GM18870 (cell line): ENCODE data around the gene PWP2.
"Not testable (repeated sequence)": the region's sequence is repeated elsewhere in the genome, so short reads cannot be mapped to it uniquely, and the experiment has no call there.

Experiments
- ATAC-seq: cut with Tn5 transposase; IDR thresholded peaks from one replicate; pipeline ENCODE4 v1.9.1; 2021; ENCODE audit warnings: moderate library complexity; ENCODE audit not compliant: unreplicated experiment

Gene PWP2

DNA sequence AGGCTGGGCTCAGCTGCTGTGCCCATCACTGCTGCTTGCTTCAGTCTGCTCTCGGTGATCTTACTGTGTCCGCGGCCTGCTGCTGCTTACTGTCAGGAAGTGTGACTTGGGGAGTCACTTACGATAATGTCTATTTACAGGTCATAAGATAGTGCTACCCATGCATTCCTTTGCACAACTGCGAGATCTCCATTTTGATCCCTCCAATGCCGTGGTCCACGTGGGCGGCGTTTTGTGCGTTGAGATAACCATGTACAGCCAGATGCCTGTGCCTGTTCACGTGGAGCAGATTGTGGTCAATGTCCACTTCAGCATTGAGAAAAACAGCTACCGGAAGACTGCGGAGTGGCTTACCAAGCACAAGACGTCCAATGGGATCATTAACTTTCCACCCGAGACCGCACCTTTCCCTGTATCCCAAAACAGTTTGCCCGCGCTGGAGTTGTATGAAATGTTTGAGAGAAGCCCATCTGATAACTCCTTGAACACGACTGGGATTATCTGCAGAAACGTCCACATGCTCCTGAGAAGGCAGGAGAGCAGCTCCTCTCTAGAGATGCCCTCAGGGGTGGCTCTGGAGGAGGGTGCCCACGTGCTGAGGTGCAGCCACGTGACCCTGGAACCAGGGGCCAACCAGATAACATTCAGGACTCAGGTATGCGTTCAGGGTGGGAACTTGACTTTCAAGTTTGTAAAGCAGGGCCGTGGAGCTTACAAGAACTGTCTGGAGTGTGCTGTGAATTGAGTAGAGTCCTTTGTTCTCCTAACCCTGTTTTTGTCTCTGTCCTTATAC is 24.4 kb upstream of the PWP2 start:
- ATAC-seq: no peak

DNA sequence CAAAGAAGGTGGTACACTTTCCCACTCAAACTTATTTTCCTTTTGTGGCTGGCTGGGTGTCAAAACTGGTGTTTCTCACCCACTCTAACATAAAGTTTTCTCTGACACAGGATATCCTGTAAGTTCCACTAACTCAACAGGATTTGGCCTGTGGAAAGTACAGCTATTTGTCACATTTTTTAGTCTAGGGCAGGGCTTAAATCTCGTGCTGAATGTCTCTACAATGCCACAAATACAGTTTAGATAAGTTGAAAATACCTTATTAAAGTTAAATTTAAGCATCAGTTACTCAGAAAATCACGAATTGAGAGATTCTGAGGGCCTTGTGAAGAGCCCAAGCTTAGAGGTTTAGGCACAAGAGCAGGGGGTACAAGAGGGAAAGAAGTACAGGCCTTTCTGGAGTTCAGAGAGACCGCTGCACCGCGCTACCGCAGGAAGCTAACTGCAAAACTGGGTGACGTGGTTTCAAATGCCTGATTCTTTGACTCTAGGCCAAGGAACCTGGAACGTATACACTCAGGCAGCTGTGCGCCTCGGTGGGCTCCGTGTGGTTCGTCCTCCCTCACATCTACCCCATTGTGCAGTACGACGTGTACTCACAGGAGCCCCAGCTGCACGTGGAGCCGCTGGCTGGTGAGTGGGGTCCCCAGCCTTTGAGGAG is 23.4 kb upstream of the PWP2 start:
- no peak for ATAC-seq

DNA sequence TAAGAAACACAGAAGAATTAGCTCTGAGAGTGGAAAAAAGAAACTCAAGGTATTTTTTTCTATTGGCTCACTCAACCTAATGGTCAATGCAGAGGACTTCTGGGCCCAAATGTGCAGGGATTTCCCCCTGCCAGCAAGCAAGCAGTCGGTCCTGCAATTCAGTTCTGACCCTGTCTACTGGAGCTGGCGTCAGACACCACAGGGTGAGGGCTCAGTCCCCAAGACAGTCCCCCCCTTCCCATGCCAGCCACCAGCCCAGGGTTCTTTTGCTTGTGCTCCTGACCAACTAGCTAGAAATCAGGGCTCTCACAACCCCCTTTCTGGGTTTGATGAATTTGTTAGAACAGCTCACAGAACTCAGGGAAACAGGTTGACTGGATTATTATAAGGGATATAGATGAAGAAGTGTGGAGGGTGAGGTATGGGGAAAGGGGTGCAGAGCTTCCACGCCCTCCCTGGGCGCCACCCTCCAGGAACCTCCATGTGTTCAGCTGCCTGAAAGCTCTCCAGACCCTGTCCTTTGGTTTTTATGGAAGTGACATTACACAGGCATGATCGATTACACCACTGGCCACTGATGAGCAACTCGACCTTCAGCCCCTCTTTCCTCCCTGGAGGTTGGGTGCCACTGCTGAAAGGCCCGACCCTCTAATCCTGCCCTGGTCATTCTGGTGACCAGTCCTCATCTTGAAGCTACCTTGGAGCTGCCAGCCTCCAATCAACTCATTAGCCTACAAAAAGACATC is 22.5 kb upstream of the PWP2 start:
- ATAC-seq: no peak

GRCh38 chr21:44085491-44086321 is 21.5 kb upstream of the PWP2 start:
- no peak for ATAC-seq

DNA sequence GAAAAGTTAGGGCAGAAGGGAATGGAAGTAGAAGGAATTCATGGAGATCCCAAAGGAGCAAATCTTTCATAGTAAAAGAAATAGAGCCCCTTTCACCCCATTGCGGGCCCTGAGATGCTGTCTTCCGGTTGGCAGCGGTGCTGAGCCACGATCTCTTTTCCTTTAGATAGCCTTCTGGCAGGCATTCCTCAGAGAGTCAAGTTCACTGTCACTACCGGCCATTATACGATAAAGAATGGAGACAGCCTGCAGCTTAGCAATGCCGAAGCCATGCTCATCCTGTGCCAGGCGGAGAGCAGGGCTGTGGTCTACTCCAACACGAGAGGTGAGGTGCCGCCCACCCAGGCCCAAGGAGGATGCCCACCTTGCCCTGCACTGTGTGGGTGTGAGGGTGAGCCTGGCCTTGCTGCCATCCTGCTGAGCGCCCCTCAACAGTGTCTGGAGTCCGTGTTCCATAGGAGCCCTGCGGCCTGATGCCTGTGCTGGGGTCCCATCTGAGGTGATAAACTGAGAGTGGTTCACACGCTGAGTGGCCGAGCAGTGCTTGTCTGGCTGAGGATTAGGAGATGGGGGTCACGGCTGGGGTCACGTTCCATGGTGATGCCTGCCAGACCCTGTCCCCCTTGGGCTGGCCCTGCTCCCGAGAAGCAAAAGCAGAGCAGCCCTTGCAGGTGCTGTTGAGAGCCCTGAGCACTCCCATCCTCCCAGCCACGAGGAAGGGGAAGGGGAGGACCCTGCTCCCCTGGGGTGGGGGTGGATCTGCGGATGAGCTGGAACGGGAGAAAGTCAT is 20.4 kb upstream of the PWP2 start:
- no peak for ATAC-seq

- ATAC-seq: no peak
These were observed 19.5 kb upstream of the PWP2 start for GRCh38 chr21:44087426-44088400.

DNA sequence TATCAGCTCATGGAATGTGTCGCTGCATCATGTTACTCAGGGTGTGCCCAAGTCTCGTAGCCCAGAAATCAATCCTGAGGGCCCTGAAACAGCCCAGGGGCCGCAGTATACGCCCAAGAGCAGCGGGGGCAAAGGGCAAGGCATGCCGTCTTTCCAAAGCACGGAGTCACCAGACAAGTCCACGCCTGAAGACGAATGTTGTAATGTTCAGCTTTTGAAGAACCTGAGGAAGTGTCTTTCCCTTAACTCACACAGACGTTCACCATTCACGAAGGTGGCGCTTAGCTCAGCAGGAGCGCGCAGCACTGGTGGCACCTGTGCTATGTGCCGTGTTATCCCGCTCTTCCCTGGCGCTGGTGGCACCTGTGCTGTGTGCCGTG is 18.8 kb upstream of the PWP2 start:
- ATAC-seq: no peak

DNA sequence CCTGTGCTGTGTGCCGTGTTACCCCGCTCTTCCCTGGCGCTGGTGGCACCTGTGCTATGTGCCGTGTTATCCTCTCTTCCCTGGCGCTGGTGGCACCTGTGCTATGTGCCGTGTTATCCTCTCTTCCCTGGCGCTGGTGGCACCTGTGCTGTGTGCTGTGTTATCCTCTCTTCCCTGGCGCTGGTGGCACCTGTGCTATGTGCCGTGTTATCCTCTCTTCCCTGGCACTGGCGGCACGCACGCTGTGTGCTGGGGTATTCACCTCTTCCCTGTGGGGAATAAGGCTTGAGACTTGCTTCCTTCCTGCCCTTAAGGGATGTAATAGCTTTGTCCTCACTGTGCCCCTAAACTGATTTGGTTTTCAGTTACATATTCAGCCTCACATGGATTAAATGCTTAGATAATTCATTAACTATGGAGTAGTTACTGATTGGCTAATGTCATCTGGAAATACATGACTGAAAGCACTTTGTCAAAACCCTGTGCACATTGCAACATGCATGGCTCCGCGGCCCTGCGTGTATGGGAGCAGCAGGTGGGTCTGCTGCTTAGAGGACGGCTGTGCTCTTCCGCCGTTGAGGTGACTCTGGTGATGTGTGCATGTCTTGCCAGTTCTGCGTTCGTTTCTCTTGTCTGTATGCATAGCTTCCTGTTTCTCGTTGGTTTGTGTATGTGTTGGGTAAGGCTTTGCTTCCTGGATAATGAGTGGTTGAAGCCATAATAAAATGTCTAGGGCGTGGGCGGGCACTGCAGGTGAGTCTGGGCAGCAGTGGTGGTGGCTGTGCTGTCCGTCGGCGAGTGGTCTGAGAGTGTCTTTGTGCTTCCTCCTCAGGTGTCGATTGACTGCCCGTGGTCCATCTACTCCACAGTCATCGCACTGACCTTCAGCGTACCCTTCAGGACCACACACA is 17.9 kb upstream of the PWP2 start:
- ATAC-seq: no peak

DNA sequence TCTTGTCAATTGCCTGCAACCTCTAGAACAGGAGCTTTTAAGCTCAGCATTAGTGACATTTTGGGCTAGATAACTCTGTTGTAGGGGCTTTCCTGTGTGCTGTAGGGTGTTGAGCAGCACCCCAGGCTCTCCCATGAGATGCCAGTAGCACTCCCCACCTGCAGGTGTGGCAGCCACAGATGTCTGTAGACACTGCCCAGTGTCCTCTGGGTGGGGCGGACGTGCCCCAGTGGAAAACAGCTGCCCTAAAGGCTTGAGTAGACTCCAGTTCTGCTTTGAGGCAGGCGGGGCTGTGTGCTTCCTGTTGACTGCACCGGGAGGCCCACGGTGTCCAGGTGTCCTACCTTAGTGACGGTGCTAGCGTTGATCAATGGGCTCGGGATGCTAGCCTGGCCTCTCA is 16.9 kb upstream of the PWP2 start:
- ATAC-seq: no peak

DNA sequence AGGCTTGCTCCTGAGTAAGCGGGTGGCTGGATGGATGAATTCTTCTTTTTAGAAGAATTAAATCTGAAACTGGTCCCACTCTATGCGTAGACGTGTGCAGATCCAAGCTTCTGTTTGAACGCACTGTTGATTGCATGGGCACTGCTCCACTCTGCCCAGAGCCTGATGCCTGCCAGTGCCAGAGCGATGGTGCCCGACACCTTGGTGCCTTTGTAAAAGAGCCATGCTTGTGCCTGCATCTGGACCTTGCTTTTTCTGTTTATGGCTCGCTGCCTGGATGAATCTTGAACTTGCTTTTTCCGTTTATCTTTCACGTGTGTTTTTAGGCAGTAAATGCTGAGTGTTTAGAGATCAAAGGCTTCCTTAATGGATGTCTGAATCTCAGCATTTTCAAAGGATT is 15.0 kb upstream of the PWP2 start:
- no peak for ATAC-seq

DNA sequence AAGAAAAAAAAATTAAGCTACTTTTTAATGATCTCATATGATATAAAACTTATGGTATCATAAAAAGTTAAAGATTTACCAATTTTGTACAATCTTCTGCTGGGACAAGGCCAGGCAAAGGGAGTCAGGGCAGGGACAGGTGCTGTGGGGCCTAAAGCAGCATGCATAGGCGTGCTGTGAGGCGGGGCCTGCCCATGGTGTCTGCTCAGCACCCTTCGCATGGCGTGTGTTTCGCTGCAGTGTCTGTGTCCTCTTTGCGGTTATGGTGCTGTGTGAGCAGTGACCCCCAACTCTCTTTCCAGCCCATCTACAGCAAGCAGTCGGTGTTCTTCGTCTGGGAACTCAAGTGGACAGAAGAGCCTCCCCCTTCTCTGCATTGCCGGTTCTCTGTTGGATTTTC is 13.4 kb upstream of the PWP2 start:
- no peak for ATAC-seq

DNA sequence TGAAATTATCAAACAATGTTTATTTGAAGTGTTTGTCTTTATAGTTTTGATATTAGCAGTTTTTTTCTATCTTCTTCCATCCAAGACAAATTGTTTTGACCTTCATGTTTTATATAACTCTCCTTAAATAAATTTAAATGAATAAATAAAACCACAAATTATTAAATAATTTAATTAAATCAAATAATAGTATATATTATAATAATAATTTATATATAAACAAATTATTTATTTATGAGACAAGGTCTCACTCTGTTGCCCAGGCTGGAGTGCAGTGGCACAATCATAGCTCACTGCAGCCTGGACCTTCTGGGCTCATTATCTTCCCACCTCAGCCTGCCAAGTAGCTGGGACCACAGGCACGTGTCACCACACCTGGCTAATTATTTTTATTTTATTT is 12.4 kb upstream of the PWP2 start:
- ATAC-seq: no peak

DNA sequence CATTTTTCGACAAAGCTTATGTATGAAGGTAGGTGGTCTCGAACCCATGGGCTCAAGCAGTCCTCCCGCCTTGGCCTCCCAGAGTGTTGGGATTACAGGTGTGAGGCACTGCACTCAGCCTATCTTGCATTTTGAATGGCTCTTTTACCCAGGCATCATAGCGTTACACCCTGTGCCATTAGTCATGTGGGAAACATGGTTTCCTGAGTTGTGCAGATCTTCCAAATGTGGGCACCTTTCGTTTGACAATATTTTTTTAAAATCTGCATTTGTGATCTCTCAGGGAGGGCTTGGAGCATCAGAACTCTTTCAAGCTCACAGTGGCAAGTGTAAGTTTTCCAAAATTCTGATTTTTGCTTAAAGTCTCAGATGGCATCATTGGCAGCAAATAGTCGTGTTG is 8.7 kb upstream of the PWP2 start:
- ATAC-seq: not testable (repeated sequence)

DNA sequence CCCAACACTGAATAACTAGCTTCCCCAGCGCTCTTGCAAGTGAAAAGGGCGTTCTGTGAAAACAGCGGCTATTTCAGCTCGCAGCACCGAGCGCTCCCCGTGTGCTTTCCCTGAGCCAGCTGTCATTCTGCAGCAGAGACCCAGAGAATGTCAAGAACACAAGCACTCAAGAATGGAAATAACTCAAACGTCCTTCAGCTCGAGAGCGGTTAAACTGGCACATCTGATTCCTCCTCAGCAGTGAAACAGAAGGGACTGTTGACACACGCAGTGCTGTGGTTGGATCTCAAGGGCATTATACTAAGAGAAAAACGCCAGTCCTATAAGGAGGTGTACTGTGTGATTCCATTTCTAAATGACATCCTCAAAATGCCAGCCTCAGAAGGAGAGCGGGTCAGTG is 8.2 kb upstream of the PWP2 start:
- not testable (repeated sequence) for ATAC-seq

GRCh38 chr21:44107589-44107988 is 390 bp downstream of the PWP2 start:
- ATAC-seq: not testable (repeated sequence)

- ATAC-seq: not testable (repeated sequence)
These were observed 6.6 kb downstream of the PWP2 start for GRCh38 chr21:44113702-44114371.

DNA sequence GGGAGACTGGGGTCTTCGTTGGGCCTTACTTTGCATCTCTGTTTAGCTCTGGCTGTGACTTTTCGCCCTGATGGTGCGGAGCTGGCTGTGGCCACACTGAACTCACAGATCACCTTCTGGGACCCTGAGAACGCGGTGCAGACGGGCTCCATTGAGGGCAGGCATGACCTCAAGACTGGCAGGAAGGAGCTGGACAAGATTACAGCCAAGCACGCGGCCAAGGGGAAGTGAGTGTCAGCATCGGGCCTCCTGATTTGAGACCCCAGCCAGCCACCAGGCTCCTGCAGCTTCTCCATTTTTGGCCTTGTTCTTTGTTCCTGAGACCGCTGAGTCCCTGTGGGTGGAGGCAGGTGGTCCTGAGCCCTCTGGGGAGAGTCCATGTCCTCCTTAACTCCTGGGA is 14.9 kb downstream of the PWP2 start:
- ATAC-seq: not testable (repeated sequence)

GRCh38 chr21:44127827-44128226 is 20.6 kb downstream of the PWP2 start:
- ATAC-seq: not testable (repeated sequence)
